CD4-positive, alpha-beta T cell treated with Interleukin-17A for 1 hour (primary cell): ENCODE data around the gene GALNT18.

Experiments used
- DNase-seq: peaks from one replicate; pipeline ENCODE4 v3.0.0-alpha.2; 2020

Gene GALNT18

DNA sequence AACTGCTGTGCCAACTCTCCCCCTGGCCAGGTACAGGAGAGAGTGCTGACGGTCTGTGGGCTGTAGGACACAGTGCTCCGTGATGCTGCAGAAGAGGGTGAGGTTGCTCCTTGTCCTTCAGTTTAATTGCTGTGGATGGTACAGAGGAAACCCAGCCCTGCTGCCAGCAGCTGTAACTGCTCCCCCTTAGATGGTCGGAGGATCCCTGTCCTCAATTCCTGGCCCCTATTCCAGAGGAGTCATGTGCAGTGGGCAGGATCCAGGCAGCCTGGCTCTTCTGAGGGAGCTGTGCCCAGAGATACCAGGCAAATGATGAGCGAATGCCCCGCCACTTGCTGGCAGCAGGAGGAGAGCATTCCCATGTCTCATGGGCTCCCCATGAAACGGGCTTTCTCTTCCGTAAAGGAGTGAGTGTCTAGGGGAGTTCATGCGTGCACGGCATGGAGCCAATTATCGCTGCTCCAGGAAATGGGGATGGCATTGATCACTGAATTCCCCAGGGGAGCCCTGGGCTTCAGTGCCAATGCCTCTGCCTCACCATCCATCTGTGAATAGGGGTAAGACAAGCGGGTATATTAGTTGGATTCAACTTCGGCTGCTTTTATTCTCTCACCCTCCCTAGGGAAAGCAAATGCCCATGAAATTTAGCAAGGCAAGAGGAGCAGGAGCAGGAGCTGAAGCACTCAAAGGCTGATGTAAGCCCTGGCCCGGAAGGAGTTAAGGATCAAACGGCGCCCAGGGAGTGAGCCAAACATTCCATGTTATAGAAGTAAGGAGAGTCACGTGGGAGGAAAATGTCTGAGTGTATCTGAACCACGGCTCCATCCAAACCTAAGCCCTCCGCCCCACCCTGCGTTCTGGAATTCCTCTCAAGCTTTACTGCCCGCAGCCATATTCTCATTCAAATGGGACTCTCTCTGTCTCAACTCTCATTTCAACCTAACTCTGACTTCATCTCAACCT lies 217.8 kb downstream of the GALNT18 start:
- DNase-seq = no peak

DNA sequence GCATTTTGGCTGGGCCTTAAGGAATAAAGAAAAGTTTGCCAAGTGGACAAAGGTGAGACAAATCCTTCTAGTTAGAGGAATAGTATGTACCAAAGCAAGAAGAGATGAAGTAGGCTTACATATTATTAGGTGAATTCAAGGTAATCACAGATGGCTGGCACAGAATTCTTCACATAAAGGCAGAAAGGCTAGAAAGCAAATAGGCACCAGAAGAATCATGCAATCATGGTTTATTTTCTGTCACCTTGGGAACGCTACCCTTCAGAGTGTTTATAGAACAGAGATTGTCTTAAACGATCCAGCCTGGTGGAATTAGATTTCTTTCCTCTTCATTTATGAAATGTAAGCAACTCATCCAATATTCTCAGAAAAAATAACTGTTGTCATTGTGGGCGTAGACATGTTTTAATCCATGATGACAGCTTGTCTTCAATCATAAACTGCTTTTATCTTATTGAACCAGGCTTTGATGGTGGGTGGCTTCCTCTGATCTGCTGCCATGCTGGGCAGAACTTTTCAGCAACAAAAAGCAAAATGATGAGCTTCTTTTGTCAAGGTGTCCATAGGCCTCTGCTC lies 219.8 kb downstream of the GALNT18 start:
- DNase-seq = no peak

DNA sequence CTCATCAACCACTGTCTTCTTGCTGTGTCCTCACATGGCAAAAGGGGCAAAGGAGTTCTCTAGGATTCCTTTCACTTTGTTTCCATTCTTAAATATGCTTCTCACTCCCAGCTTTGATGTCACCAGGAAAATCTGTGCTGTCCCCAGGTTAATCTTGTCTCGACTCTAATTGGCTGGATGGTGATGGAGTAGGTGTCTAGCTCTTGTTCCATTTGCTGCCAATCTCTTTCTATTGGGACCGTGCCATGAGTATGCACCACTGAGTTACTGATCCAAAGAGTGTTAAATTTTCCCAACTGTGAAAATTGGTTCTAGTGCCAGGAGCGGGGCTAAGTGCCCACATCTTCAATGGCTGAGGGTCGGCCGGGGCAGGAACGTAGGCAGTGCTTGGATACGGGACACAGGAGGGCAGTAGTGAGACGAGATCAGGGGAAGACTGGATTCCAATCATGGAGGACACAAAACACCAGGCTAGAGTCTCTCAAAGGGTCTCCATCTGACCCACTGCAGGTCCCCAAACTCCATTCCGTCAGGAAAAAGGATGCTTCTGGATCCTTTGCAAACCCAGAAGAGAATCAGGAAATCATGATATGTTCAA lies 221.1 kb downstream of the GALNT18 start:
- DNase-seq = no peak

DNA sequence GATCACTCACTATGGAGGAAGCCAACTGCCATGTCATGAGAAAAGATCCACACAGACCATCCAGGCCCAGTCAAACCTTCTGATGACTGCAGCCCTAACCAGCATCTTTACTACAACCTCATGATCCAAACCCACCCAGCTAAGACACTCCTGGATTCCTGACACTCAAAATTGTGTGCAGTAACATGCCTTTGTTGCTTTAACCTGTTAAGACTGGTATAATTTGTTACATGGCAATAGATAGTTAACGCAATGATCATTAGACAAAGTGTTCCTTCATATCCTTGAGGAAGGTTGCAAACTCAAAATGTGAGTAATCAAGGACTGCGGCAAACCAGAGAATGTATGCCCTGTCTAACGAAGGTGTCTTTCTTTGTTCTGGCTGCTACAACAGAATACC lies 221.7 kb downstream of the GALNT18 start:
- no peak for DNase-seq

DNA sequence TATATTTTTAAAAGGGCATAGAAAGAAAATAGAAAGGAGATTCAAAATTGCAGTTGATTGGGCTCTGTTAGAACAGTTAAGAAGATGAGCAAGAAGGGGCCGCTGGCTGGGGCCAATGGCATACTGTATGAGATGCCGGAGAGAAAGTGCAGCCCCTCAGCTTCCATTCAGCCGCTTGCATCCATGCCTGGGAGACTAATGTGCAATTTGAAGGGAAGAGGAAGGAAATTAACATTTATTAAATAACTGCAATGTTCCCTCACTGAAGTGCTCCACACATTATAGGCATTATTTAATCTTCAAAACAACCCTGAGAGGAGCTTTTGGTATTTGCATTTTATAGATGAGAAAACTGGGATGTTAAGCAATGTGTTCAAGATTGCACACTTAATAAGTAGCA lies 224.0 kb downstream of the GALNT18 start:
- no peak for DNase-seq

DNA sequence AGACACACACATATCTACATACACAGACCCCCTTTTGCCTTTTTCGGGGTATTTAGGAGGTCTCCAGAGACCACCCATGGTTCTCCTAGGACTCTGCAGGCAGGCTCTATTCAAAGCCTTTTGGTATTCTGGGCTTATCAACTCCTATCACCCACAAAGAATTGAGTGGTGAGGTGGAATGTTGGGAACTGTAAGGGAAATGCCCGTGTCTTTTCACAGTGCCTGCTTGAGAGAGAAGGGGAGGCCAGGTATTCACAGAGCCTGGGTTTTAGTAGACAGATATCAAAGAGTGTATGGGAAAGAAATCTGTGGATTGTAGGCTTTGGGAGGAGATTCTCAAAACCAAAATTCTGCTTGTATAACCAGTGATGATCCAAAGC lies 224.8 kb downstream of the GALNT18 start:
- no peak for DNase-seq

DNA sequence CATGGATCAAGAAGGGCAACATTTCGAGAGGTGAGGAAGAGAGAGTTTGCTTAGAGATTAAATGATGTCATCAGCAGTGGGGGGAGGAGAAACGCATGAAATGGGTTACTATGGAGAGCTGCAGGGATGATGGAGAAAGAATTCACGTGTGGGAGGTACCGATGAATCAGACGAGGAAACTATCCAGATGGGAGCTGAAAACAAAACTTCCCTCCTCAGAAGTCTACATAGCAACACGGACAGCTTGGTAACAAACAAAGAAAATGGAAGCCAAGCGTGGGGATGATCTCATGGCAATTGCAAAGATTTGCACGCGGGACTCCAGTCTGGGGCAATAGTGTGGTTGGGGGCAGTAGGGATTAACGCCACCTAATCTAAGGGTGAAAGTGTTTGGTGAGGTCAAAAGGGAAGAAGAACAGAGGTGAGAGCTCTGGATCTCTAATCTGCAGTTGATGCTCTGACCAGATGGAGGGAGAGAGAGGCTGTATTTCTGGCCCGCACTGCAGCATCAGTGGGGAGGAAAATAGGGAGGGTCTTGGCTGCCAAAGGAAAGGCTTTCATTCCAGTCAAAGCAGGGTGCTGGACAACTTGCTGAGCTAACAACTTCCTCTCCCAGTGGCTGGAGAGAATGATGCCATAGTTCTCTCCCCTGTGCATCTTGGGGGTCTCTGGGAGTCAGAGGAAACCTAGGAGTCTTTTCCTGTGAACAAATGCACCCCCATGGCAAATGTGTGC lies 225.3 kb downstream of the GALNT18 start:
- no peak for DNase-seq

DNA sequence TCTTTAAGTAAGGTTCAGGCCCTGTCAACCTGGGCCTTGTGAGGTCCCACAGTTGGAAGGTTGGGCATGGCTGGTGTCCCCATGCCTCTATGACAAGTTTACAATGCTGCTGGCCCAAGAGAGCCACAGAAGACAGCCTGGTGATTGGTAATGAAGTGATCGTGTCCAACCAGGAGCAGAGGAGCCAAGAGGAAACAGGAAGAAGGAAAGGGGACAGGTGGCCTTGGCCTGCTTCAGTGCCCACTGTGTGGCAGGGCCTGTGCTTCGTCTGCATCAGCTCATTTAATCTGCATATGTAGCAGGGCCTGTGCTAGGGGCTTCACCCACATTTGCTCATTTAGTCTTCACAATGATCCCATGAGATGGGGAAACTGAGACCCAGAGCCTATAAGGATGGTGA lies 226.7 kb downstream of the GALNT18 start:
- DNase-seq = no peak

DNA sequence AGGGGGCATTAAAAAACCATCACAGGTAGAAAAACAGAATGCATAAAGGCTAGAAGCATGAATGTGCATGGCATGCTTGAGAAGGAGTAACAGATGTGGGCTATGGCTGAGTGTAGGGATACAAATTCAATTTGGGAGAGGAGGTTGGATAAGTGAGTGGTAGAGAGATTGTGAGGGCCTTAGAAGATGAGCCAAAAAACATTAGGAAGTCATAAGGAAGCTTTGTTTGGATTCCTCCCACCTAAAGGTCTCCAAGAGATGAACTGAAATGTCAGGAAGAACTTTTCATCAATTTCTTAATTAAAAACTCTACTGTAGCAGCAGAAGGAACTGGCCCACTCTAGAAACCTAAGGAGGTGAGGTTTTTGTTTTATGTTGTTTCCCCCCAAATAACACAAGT lies 227.6 kb downstream of the GALNT18 start:
- no peak for DNase-seq

DNA sequence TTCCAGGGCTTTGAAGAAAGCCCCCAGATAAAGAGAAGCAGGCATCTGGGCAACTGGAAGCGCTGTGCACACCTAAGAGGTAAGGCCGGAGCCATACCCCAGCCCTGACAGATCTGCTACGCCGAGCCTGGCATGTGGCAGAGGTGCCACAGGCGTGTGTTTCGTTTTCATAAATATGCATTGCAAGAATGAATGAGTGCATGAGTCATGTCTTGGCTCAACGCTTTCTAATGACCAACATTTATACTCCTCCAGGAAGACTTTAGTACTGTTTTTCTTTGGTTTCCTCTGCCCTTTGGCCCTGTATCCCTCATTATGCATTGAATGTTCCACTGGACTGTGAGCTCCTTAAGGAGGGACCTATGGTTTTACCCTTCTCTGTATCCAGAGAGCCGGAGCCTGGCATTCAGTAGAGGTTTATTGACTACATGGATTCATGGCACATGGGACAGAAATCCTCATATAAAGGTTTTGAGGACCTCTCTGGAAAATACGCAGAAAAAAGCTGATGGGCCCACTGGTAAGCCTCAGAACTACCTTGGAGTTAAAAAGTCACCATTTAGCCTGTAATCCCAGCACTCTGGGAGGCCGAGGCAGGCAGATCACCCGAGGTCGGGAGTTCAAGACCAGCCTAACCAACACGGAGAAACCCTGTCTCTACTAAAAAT lies 229.9 kb downstream of the GALNT18 start:
- no peak for DNase-seq

DNA sequence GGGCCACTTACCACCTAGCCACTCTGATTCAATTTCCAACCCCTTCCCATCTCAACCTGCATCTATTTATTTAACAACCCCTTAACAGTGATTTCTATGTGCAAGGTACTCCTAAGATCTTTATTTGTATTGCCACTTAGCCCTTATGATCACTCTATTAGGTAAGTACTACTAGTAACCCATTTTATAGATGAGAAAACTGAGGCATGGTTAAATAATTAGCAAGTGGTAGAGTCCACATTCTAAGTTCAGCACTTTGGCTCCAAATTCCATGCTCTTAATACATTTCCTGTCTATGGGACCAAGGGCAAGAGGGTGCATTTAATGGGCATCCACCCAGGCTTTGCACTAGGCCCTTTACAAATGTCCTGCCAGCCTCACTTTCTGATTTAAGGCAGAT lies 230.6 kb downstream of the GALNT18 start:
- no peak for DNase-seq

DNA sequence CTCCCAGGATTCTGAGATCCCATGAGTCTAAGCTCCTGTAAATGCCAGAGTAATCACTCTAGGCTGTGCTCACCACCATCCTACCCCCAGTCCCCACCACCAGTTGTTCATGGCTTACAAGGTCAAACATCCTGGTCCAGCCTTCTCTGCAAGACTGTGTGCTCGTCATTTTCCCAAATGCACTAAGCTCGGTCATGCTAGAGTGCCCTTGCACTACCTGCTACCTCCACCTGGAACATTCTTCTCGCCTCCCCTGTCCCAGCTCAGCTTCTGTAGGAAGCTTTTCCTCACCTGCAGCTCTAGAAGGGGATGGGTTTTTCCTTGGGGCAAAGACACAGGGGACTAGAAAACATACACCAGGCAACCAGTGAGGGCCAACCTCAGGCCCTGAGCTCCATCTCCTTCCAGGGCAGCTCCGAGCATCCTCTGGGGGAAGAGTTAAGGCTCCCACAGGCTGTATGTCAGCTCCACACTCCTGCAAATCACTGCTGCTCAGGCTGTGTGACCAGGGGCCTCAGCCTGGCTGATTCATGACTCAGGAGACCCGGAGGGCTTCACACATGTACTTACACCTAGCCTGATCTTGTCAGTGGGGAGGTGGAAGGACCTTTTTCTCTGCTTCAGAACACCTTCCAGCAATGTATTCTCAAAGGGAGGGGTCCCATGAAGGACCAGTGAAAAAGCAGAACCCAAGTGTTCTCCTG lies 231.6 kb downstream of the GALNT18 start:
- no peak for DNase-seq

DNA sequence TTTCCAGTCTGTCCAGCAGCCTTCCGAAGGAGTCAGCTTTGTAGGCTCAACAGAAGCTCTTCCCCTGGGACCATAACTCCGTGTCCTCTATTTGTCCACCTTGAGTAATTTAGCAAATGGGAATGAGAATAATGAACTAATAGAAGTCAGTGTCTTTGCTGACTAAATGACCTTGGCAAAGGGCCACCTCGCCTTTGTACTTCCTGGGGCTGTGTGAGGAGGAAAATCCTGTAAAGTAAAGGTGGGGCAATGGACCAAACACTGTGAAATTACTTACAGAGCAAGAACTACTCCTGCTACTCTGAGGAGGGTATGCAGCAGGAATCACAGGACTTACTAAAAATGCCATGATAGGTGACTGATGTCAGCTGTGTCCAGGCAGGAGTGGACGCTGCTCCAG lies 232.6 kb downstream of the GALNT18 start:
- DNase-seq = no peak

DNA sequence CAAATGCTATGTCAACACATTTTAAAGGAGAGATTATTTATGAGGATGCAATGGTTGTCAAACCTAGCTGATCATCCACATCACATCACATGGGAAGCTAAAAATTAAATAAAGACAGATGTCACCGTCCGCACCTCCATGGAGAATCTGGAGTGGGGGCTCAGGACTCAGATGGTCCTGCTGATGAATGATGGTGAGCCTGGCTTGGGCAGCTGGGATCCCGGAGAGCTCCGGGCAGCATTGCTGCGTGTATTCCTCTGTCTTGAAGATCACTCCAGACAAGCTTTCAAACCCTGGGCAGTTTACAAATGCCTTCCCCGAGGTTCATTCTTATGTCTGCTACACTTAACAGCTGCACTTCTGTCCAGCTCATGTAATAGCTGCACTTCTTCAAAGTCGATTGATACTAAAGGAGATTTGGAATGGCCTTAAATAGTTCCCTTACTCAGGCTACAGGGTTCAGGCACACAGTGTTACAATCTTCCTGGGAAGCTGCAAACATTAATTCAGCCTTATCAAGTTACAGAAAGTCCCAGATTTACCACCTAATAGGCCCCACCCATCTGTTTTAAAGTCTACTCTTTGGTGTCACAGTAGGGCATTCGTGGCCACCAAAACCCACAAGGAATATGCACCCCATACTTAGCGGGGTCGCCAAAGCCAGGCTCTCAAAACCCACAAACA lies 234.0 kb downstream of the GALNT18 start:
- no peak for DNase-seq

DNA sequence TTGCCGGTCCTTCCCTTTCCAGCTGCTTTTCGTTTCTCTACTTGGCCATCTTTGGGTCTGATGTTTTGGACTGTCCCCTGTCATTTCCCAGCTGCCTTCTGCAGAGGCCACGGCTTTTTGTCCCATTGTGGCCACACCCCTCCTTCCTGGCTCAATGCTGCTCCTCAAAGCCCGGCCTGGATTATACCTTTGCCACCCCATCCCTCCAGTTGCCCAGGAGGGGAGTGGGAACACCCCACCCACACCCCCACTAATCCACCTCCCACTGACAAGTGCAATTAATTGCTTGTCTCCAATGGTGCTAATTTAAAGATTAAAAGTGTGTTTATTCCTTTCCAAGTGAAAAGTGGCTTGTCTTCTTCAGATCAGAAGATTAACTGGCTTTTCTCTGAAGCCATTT lies 234.6 kb downstream of the GALNT18 start:
- DNase-seq = no peak

DNA sequence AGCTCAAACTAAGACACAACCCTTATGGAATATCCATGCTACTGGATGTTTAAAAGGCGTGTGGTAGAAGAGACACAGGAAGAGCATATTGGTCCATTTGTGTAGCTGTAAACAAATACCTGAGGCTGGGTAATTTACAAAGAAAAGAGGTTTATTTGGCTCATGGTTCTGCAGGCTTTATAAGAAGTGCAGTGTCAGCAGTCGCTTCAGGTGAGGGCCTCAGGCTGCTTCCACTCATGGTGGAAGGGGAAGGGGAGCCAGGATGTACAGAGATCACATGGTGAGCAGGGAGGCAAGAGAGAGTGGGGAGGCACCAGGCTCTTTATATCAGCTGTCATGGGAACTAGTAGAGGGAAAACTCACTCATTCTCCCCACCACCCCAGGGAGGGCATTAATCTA lies 237.0 kb downstream of the GALNT18 start:
- DNase-seq = no peak

DNA sequence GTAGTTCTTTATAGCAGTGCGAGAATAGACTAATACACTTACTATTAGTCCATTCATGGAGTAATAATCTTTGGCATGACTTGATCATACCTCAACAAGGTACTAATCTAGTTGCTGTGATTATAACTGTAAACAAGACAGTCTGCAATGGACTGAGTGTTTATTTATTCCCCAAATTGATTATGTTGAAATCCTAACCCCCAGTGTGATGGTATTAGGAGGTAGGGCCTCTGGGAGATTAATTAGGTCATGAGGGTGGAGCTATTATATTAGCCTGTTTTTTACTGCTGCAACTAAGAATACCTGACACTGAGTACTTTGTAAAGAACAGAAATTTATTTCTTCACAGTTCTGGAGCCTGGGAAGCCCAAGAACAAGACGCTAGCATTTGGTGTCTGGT lies 237.8 kb downstream of the GALNT18 start:
- DNase-seq = no peak

DNA sequence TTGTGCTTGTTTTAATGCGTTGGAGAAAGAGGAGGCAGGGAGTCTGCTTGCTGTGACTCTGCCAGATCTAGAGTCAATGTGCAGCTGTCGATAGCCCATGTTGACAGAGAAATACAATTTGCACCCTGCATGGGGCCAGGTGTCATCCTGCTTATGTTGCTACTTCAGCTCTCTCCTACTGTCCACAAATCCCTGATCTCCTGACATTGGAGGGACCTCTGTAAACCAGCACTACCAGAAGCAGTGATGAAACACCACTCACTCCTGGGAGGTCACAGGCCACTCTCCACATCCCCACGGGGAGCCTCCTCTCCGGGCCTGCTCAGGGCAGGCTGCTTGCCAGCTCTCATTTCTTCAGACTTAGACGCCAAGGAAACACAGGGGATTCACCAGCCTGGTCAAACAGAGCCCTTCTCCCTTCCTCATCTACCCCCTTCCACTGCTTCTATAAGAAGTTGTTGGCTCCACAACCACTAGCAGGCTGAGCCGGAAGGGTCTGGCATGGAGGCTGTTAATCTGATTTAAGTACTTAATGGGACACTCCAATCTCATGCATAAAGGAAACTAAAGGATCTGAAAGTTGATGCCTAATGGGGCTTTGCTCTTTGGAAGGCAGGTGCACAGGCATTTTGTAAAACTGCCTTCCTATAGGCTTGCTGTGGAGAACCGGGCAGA lies 238.8 kb downstream of the GALNT18 start:
- no peak for DNase-seq

DNA sequence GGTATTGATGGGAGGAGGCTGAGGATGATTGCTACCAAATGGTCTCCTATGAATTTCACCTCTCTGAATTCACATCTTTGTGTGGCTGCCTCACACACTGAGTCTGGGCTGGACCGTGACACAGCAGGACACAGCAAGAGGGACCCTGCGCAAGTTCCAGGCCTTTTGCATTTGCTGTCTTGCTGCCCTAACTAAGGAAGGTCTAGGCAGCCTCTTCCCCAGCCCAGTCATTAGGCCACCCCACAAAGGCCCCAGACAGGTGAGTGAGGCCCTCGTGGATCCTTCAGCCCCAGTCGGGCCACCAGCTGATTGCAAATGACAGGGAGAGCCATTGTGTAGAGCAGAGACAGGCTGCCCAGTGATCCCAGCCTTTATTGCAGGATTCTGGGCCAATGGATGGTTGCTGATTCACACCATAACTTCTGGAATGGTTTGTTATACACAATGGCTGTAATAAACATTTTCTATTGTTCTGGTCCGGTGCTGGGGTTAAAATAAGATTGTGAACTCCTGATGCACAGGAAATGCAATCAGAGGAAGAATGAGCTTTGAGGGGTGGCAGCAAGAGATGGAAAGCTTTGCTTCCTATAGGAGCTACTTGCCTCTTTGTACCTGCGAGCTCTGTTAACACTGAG lies 240.2 kb downstream of the GALNT18 start:
- no peak for DNase-seq

DNA sequence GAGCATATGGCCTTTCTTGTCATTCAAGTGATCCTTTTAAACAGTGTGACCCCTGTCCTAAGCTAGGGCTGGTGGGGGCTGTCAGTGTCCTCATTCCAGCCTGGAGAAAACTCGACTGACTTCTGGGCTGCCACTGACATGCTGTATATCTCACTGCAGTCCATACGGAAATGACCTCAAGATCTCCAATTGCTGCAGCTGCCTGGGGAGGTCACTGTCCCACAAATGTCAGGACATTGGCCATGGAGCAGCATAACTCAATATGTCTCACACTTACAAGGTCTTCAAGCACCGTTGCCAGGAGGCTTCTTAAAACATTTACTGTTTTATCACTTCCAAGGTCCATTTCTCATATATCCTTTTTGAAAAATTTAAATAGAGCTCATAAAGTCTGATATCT lies 240.9 kb downstream of the GALNT18 start:
- no peak for DNase-seq

DNA sequence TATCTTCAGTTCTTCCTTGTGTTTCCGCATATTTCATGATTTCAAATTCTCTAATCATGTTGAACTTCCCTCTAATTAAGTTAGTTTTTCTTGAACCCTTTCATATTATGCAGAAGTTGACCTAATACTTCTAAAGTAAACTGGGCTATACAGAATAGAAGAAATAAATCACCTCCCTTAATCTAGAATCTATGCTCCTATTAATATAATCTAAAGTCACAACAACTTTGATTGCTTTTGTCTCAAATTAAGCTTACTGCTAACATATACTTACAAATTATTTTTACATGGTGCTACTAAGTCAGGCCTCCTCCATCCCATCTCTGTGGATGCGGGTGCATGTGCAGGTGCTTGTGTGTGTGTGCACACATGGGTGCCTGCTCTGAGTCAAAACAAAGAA lies 241.5 kb downstream of the GALNT18 start:
- DNase-seq = no peak
